PC-3 (cell line): ENCODE data around the gene ANKRD9. TPM values are rescaled to one million over a fixed set of nuclear protein-coding genes. Genes with fewer than 3 reads are reported as not detected.
"Not testable (repeated sequence)": the region's sequence is repeated elsewhere in the genome, so short reads cannot be mapped to it uniquely, and the experiment has no call there.

Experiments
- ATAC-seq: fragments of 200-7000 bp; cut with Tn5 transposase; 2 replicates; pipeline ENCODE4 v1.9.1; 2020; ENCODE audit warnings: mild to moderate bottlenecking, moderate library complexity
- BruUV-seq: library from RNA; stranded (reverse); fragments of 400-500 nt; replicated peaks from 2 replicates; lab custom pipeline; 2021; lab: Mats Ljungman, UMichigan
- CTCF ChIA-PET: fragments of 300-600 bp; sonication (Branson Sonifier 250); formaldehyde crosslinking; loops from one replicate; lab custom pipeline; 2022; ENCODE audit warnings: antibody characterized with exemption; lab: Charles Lee
- POLR2A ChIA-PET: fragments of 300-600 bp; sonication (Branson Sonifier 250); formaldehyde crosslinking; loops from one replicate; lab custom pipeline; 2022; ENCODE audit warnings: antibody characterized with exemption; ENCODE audit not compliant: unreplicated experiment; lab: Charles Lee
- DNase-seq: peaks from one replicate; pipeline ENCODE4 v3.0.0-alpha.2; 2015
- H2AFZ ChIP-seq: fragments of 300-600 bp; sonication (generic); 2 replicates; pipeline ENCODE4 v1.6.0; 2016; ENCODE audit warnings: antibody characterized with exemption, low read length
- H3F3A ChIP-seq: fragments of 300-600 bp; sonication (generic); one replicate; pipeline ENCODE4 v1.6.0; 2017; ENCODE audit warnings: antibody characterized with exemption, low read length, control low read depth, mild to moderate bottlenecking; ENCODE audit not compliant: unreplicated experiment
- H3K27ac ChIP-seq: fragments of 300-600 bp; sonication (generic); 2 replicates; pipeline ENCODE4 v1.5.1; 2016; ENCODE audit warnings: mild to moderate bottlenecking, low read length
- H3K27me3 ChIP-seq: fragments of 300-600 bp; sonication (generic); 2 replicates; pipeline ENCODE4 v1.6.1; 2016; ENCODE audit warnings: low read length, mixed read lengths
- H3K36me3 ChIP-seq: fragments of 300-600 bp; sonication (generic); 2 replicates; pipeline ENCODE4 v1.6.1; 2016; ENCODE audit warnings: low read depth, mixed run types, low read length, mixed read lengths
- H3K4me1 ChIP-seq: fragments of 300-600 bp; sonication (generic); 2 replicates; pipeline ENCODE4 v1.5.1; 2016; ENCODE audit warnings: low read length; ENCODE audit not compliant: insufficient read depth
- H3K4me2 ChIP-seq: fragments of 300-600 bp; sonication (generic); 2 replicates; pipeline ENCODE4 v1.6.0; 2016; ENCODE audit warnings: low read length
- H3K4me3 ChIP-seq: fragments of 300-600 bp; sonication (generic); 2 replicates; pipeline ENCODE4 v1.5.1; 2016; ENCODE audit warnings: mild to moderate bottlenecking, low read length, mixed read lengths
- H3K79me2 ChIP-seq: fragments of 300-600 bp; sonication (generic); 2 replicates; pipeline ENCODE4 v1.6.1; 2017; ENCODE audit warnings: low read length, mixed read lengths
- H3K9ac ChIP-seq: fragments of 300-600 bp; sonication (generic); 2 replicates; pipeline ENCODE4 v1.6.0; 2016; ENCODE audit warnings: mild to moderate bottlenecking, low read length
- H3K9me2 ChIP-seq: fragments of 300-600 bp; sonication (generic); replicated peaks from 2 replicates; pipeline ENCODE4 v1.6.1; 2016; ENCODE audit warnings: mixed run types, low read length, mixed read lengths
- H3K9me3 ChIP-seq: fragments of 300-600 bp; sonication (generic); 2 replicates; pipeline ENCODE4 v1.6.1; 2016; ENCODE audit warnings: low read length, mixed read lengths
- H4K20me1 ChIP-seq: fragments of 300-600 bp; sonication (generic); 2 replicates; pipeline ENCODE4 v1.6.1; 2016; ENCODE audit warnings: low read length, mixed read lengths
- EZH2 ChIP-seq: fragments of 300-600 bp; sonication (generic); IDR thresholded peaks from one replicate; pipeline ENCODE4 v1.6.1; 2017; ENCODE audit warnings: antibody characterized with exemption, mild to moderate bottlenecking, low read length; ENCODE audit not compliant: unreplicated experiment
- EZH2phosphoT487 ChIP-seq: fragments of 300-600 bp; sonication (generic); IDR thresholded peaks from 2 replicates; pipeline ENCODE4 v1.6.1; 2018; ENCODE audit warnings: mild to moderate bottlenecking, antibody characterized with exemption, low read length, borderline replicate concordance
- intact Hi-C: fragments of 100-400 bp; cut with micrococcal nuclease; formaldehyde crosslinking; loops from 2 replicates; pipeline ENCODE4 v1.9.0; 2023
- total RNA-seq: library from RNA; depleted of rRNA; stranded (reverse); fragments of >200 nt; gene quantifications from 2 replicates; pipeline ENCODE4 v1.2.3, GENCODE V29; 2014
- TF ChIP-seq, protein P1 (sequence below): fragments of 300-600 bp; sonication (generic); conservative IDR thresholded peaks from 2 replicates; pipeline ENCODE4 v1.5.1; 2017; ENCODE audit warnings: antibody characterized with exemption, low read depth, mild to moderate bottlenecking, low read length

The ANKRD9 gene
- total RNA-seq, 1 experiment from 2014 or later, result 52.6 TPM

DNA sequence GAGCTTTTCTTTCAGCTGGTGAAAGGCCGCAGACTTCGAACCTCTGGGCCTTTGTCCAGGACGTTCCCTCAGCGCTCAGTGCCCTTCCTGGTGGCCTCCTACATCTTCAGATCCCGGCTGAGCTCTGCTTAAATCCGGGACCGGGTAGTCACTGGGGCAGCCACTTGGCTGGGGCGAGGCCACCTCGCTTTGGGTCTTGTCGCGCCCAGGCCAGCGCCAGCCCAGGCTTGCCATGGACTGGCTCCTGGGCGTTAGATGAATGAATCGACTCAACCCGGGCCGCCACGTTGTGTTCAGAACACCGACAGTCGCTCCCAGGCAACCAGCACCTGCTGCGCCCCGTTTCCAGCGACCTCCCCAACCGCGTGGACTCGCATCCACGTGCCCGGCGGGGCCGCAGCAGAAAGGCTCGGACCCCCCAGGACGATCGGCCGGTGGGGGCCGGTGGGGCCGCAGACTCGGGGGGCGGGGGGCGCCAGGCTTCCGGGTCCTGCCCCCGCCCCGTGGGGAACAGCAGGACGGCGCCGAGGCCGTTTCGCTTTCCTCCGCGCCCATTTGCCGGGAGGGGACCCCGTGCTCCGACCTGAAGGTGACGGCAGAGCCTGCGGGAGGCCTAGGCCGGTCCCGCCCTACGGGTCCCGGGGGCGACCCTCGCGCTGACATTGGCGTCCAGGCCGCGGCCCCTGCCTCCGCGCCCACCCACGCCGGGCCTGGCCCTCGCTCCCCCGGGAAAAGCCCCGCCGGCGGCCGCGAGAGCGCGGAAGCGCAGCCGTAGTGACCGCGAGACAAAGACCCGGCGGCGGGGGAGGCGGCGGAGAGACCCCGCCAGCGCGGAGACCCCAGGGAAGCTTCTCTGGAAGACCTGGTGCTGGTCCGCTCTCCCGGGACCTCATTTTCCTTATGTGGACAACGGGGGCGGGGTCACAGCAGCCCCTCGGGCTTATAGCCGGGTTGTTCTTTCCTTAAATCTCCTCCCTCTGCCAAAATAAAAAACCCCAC lies 45.5 kb upstream of the ANKRD9 start:
- Histone ChIP-seq H3K4me3 (peak overlapping the region; percentile 27; the same call in 1 of the 2 replicates), H3K27me3 (no peaks in the 10 kb centered on the region), H3K79me2 (no peaks in the 10 kb centered on the region), H3K4me2 (peak overlapping the region; percentile 57), H3K9ac (no peak overlapping the region), H3K36me3 (no peaks in the 10 kb centered on the region), H2AFZ (peak overlapping the region; percentile 64; the same call in 1 of the 2 replicates), H3K9me3 (no peaks in the 10 kb centered on the region), H3K27ac (no peak overlapping the region), H3K9me2 (no peaks in the 10 kb centered on the region), H4K20me1 (no peaks in the 10 kb centered on the region), H3K4me1 (peaks cover 12% of the 10 kb centered on the region), H3F3A (peaks cover 2% of the 10 kb centered on the region)
- no TSS peak for BruUV-seq
- intact Hi-C loops, result no loop called here
- ATAC-seq (no peak), DNase-seq (no peak)
- ChIA-PET POLR2A (interaction anchor here (0.6 kb wide), 1 partner anchor 73 kb away, joined by 8 read pairs; no protein-coding TSS in a partner anchor), CTCF (no interaction called here)
- no peak for TF ChIP-seq EZH2
- TF ChIP-seq, protein P1, sequence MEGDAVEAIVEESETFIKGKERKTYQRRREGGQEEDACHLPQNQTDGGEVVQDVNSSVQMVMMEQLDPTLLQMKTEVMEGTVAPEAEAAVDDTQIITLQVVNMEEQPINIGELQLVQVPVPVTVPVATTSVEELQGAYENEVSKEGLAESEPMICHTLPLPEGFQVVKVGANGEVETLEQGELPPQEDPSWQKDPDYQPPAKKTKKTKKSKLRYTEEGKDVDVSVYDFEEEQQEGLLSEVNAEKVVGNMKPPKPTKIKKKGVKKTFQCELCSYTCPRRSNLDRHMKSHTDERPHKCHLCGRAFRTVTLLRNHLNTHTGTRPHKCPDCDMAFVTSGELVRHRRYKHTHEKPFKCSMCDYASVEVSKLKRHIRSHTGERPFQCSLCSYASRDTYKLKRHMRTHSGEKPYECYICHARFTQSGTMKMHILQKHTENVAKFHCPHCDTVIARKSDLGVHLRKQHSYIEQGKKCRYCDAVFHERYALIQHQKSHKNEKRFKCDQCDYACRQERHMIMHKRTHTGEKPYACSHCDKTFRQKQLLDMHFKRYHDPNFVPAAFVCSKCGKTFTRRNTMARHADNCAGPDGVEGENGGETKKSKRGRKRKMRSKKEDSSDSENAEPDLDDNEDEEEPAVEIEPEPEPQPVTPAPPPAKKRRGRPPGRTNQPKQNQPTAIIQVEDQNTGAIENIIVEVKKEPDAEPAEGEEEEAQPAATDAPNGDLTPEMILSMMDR, result no peak
- no peak for TF ChIP-seq EZH2phosphoT487

DNA sequence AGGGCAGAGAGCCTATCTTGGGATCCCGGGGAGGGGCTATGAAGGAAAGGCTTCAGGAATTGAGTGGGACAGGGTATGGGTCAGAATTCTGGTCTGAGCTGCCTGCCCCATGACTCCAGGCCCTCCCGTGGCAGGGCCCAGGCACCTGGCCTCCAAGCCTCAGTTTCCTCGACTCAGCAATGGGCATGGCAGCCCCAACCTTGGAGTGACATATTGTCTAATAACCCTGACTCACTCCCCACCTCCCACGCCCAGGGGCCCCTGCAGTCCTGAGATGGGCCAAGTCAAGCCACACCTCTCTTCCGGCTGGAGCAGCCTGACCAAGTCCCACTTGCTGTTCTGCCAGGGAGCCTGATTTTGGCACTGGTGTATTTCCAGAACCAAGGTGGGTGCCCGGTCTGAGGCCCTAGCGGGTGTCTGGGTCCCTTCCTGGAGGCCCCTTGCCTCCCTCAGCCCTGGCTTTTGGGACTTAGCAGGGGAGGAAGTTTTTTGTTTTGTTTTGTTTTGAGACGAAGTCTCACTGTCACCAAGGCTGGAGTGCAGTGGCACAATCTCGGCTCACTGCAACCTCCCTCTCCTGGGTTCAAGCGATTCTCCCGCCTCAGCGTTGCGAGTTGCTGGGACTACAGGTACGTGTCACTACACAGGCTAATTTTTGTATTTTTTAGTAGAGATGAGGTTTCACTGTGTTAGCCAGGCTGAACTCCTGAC lies 42.6 kb upstream of the ANKRD9 start:
- TF ChIP-seq EZH2phosphoT487 (no peak), EZH2 (no peak)
- TF ChIP-seq, protein P1, result no peak
- Histone ChIP-seq H3K4me1 (peaks cover 12% of the 10 kb centered on the region), H3K79me2 (no peaks in the 10 kb centered on the region), H3K9me2 (no peaks in the 10 kb centered on the region), H3F3A (peaks cover 7% of the 10 kb centered on the region), H3K27me3 (no peaks in the 10 kb centered on the region), H2AFZ (0 out of 2 replicates have a peak overlapping the region, but pooled peaks have one; percentile 33), H3K9ac (no peak overlapping the region), H3K9me3 (no peaks in the 10 kb centered on the region), H4K20me1 (no peaks in the 10 kb centered on the region), H3K4me2 (peak overlapping the region; percentile 21), H3K4me3 (no peak overlapping the region), H3K27ac (no peak overlapping the region), H3K36me3 (no peaks in the 10 kb centered on the region)
- TSS peak; percentile 66 for BruUV-seq
- ChIA-PET POLR2A (no interaction called here), CTCF (no interaction called here)
- intact Hi-C loops, result no loop called here
- ATAC-seq (peak; percentile 83), DNase-seq (peak; percentile 51)

DNA sequence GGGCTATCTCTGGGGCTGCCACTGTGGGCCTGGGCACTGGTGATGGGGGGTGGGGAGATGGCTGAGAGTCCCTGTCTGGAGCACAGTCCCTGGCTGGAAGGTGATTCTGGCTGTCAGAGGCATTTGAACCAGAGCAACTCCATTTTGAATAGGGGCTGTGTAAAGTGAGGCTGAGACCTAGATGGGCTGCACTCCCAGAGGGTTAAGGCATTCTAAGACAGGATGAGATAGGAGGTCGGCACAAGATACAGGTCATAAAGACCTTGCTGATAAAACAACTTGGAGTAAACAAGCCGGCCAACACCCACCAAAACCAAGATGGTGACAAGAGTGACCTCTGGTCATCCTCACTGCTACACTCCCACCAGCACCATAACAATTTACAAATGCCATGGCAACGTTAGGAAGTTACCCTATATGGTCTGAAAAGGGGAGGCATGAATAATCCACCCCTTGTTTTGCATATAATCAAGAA lies 41.4 kb upstream of the ANKRD9 start:
- H3K27me3 ChIP-seq, result not testable (repeated sequence)

More for the DNA sequence above, 41.4 kb upstream of the ANKRD9 start:
- H3K79me2 ChIP-seq, POLR2A ChIA-PET, H3F3A ChIP-seq, BruUV-seq, CTCF ChIA-PET, H3K4me2 ChIP-seq, H3K36me3 ChIP-seq, H3K9me3 ChIP-seq, intact Hi-C loops, ATAC-seq, H3K27ac ChIP-seq, DNase-seq, H4K20me1 ChIP-seq, H3K9ac ChIP-seq, H2AFZ ChIP-seq, H3K4me3 ChIP-seq, H3K9me2 ChIP-seq: not testable (repeated sequence)
- peaks cover 12% of the 10 kb centered on the region for H3K4me1 ChIP-seq
